H9 (cell line): ENCODE results near the gene ZNF3. TPM values are rescaled to one million over a fixed set of nuclear protein-coding genes. Genes with fewer than 3 reads are reported as not detected.

Experiments used
- DNase-seq: peaks from one replicate; pipeline ENCODE4 v3.0.0-alpha.2; 2017
- H2AFZ ChIP-seq: one replicate; pipeline ENCODE4 v1.6.1; 2013; ENCODE audit warnings: mild to moderate bottlenecking, low read length, control low read depth, moderate library complexity
- H2AK5ac ChIP-seq: 2 replicates; pipeline ENCODE4 v1.6.1; 2013; ENCODE audit warnings: low read length, control low read depth, mixed read lengths; ENCODE audit not compliant: insufficient read length
- H2BK120ac ChIP-seq: one replicate; pipeline ENCODE4 v1.6.1; 2013; ENCODE audit warnings: low read depth, mild to moderate bottlenecking, low read length, control low read depth, inconsistent platforms; ENCODE audit not compliant: poor library complexity, severe bottlenecking
- H2BK12ac ChIP-seq: 2 replicates; pipeline ENCODE4 v1.6.1; 2013; ENCODE audit warnings: low read length, control low read depth, mixed read lengths, low read depth; ENCODE audit not compliant: insufficient read length
- H2BK15ac ChIP-seq: 2 replicates; pipeline ENCODE4 v1.6.1; 2013; ENCODE audit warnings: low read depth, low read length, control low read depth
- H2BK20ac ChIP-seq: one replicate; pipeline ENCODE4 v1.6.1; 2013; ENCODE audit warnings: low read depth, mild to moderate bottlenecking, low read length, control low read depth, inconsistent platforms; ENCODE audit not compliant: poor library complexity, severe bottlenecking
- H2BK5ac ChIP-seq: 2 replicates; pipeline ENCODE4 v1.6.1; 2013; ENCODE audit warnings: low read length, control low read depth, mixed read lengths; ENCODE audit not compliant: insufficient read length
- H3K14ac ChIP-seq: 2 replicates; pipeline ENCODE4 v1.6.1; 2013; ENCODE audit warnings: low read length, control low read depth; ENCODE audit not compliant: insufficient read depth
- H3K18ac ChIP-seq: 2 replicates; pipeline ENCODE4 v1.6.1; 2013; ENCODE audit warnings: low read depth, mild to moderate bottlenecking, mixed read lengths, low read length, control low read depth; ENCODE audit not compliant: insufficient read length
- H3K23ac ChIP-seq: 2 replicates; pipeline ENCODE4 v1.6.1; 2013; ENCODE audit warnings: low read length, control low read depth, mixed read lengths, low read depth; ENCODE audit not compliant: insufficient read length
- H3K23me2 ChIP-seq: 2 replicates; pipeline ENCODE4 v1.6.1; 2013; ENCODE audit warnings: low read depth, mild to moderate bottlenecking, mixed read lengths, low read length, control low read depth; ENCODE audit not compliant: insufficient read length, poor library complexity, severe bottlenecking
- H3K27ac ChIP-seq: 2 replicates; pipeline ENCODE4 v1.5.1; 2013; ENCODE audit warnings: low read length, control low read depth, mixed read lengths, low read depth; ENCODE audit not compliant: insufficient read length
- H3K27me3 ChIP-seq: 2 replicates; pipeline ENCODE4 v1.6.1; 2013; ENCODE audit warnings: low read length, control low read depth, inconsistent platforms; ENCODE audit not compliant: insufficient read depth
- H3K4ac ChIP-seq: 2 replicates; pipeline ENCODE4 v1.6.1; 2013; ENCODE audit warnings: low read depth, mild to moderate bottlenecking, control low read depth, inconsistent platforms, low read length, moderate library complexity
- H3K4me1 ChIP-seq: 2 replicates; pipeline ENCODE4 v1.6.1; 2013; ENCODE audit warnings: low read length, control low read depth, inconsistent platforms; ENCODE audit not compliant: insufficient read depth
- H3K4me2 ChIP-seq: 2 replicates; pipeline ENCODE4 v1.6.1; 2013; ENCODE audit warnings: low read length, control low read depth, mixed read lengths; ENCODE audit not compliant: insufficient read length, insufficient read depth
- H3K56ac ChIP-seq: 2 replicates; pipeline ENCODE4 v1.6.1; 2013; ENCODE audit warnings: low read depth, mild to moderate bottlenecking, mixed read lengths, low read length, control low read depth; ENCODE audit not compliant: insufficient read length
- H3K79me1 ChIP-seq: 2 replicates; pipeline ENCODE4 v1.6.1; 2013; ENCODE audit warnings: low read depth, mild to moderate bottlenecking, moderate library complexity, low read length, control low read depth, inconsistent platforms; ENCODE audit not compliant: insufficient read depth, poor library complexity, severe bottlenecking
- H3K79me2 ChIP-seq: 2 replicates; pipeline ENCODE4 v1.6.1; 2013; ENCODE audit warnings: low read length, control low read depth, inconsistent platforms; ENCODE audit not compliant: insufficient read depth
- H3K9ac ChIP-seq: 2 replicates; pipeline ENCODE4 v1.6.1; 2013; ENCODE audit warnings: low read length, control low read depth, mixed read lengths; ENCODE audit not compliant: insufficient read length; ENCODE audit errors: extremely low read depth
- H3K9me3 ChIP-seq: one replicate; pipeline ENCODE4 v1.6.1; 2013; ENCODE audit warnings: low read depth, low read length, inconsistent platforms; ENCODE audit not compliant: control insufficient read depth
- H3T11ph ChIP-seq: one replicate; pipeline ENCODE4 v1.6.1; 2013; ENCODE audit warnings: mild to moderate bottlenecking, low read length, control low read depth, inconsistent platforms
- H4K20me1 ChIP-seq: one replicate; pipeline ENCODE4 v1.6.1; 2013; ENCODE audit not compliant: control insufficient read depth, insufficient read length, insufficient read depth
- H4K5ac ChIP-seq: 2 replicates; pipeline ENCODE4 v1.6.1; 2013; ENCODE audit warnings: low read depth, mild to moderate bottlenecking, mixed read lengths, low read length, control low read depth; ENCODE audit not compliant: insufficient read length
- H4K8ac ChIP-seq: replicated peaks from 2 replicates; pipeline ENCODE4 v1.6.1; 2013; ENCODE audit warnings: low read length, control low read depth, mixed read lengths, low read depth; ENCODE audit not compliant: insufficient read length
- H4K91ac ChIP-seq: 2 replicates; pipeline ENCODE4 v1.6.1; 2013; ENCODE audit warnings: low read depth, mild to moderate bottlenecking, moderate library complexity, mixed read lengths, low read length, control low read depth; ENCODE audit not compliant: insufficient read length
- H3K27ac Mint-ChIP-seq, 3 experiments: 2 replicates in 2 of 3; 3 replicates in 1 of 3; pipeline ENCODE4 v1.8.0; 2020 to 2021; ENCODE audit warnings: mixed read lengths in 3 of 3, mild to moderate bottlenecking in 1 of 3, moderate library complexity in 1 of 3
- H3K27me3 Mint-ChIP-seq: 2 replicates; pipeline ENCODE4 v1.8.0; 2021; ENCODE audit warnings: low read depth, mild to moderate bottlenecking, moderate library complexity, mixed read lengths
- H3K36me3 Mint-ChIP-seq, 3 experiments: 2 replicates in 2 of 3; 3 replicates in 1 of 3; pipeline ENCODE4 v1.8.0; 2020 to 2021; ENCODE audit warnings: low read depth in 3 of 3, mixed read lengths in 3 of 3; ENCODE audit not compliant: insufficient read depth in 1 of 3
- H3K4me1 Mint-ChIP-seq, 2 experiments: 2 replicates each; pipeline ENCODE4 v1.8.0; 2020; ENCODE audit warnings: mixed read lengths in 2 of 2
- H3K4me3 Mint-ChIP-seq, 2 experiments: 2 replicates in 1 of 2; 3 replicates in 1 of 2; pipeline ENCODE4 v1.8.0; 2020 to 2021; ENCODE audit warnings: mild to moderate bottlenecking in 2 of 2, mixed read lengths in 2 of 2, moderate library complexity in 1 of 2
- H3K9me3 Mint-ChIP-seq, 2 experiments: 2 replicates in 1 of 2; 3 replicates in 1 of 2; pipeline ENCODE4 v1.8.0; 2020; ENCODE audit warnings: mild to moderate bottlenecking in 2 of 2, mixed read lengths in 2 of 2, moderate library complexity in 1 of 2
- CTCF ChIP-seq: fragments of 200-600 bp; sonication (generic); conservative IDR thresholded peaks from 3 replicates; pipeline ENCODE4 v1.8.0; 2021; ENCODE audit warnings: antibody characterized with exemption, mild to moderate bottlenecking
- WGBS: extraction: QIAGEN DNeasy Blood & Tissue Kit; methylation state at CpG from one replicate; pipeline ENCODE4 v1.1.7; 2013; ENCODE audit warnings: missing lambda C conversion rate, low lambda C conversion rate, mixed read lengths; ENCODE audit not compliant: insufficient read length; ENCODE audit errors: extremely low coverage; 5-methylcytosine and 5-hydroxymethylcytosine counted together
- total RNA-seq: library from RNA; stranded (reverse); gene quantifications from 2 replicates; pipeline ENCODE4 v1.2.1, GENCODE V29; 2021

ZNF3 gene
- total RNA-seq, 1 experiment from 2014 or later = 60.4 TPM

DNA sequence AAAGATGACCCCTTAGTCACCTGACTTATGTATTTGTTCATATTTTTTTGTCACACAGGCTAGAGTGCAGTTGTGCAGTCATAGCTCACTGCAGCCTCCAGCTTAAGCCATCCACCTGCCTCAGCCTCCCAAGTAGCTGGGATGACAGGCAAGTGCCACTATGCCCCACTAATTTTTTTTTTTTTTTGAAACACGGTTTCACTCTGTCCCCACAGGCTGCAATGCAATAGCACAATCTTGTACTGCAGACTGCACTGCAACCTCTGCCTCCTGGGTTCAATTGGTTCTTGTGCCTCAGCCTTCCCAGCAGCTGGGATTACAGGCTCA, 47.1 kb upstream of the ZNF3 start:
- H4K20me1 ChIP-seq = no peaks in the 10 kb centered on the region
- H2BK15ac ChIP-seq = no peak overlapping the region
- H3K9me3 ChIP-seq = no peaks in the 10 kb centered on the region
- no peak for DNase-seq
- peaks cover 15% of the 10 kb centered on the region for H3K23me2 ChIP-seq
- no peak overlapping the region for H2BK12ac ChIP-seq
- no peaks in the 10 kb centered on the region; the same call in 1 of the 2 replicates for H3K27me3 ChIP-seq
- H3K4ac ChIP-seq = no peak overlapping the region
- H2AFZ ChIP-seq = no peak overlapping the region
- Mint-ChIP-seq H3K4me3 (peak overlapping the region in 1 of 2 experiments; percentile 98; a peak in 3 of 5 replicates), H3K9me3 (no peaks in the 10 kb centered on the region), H3K27ac (no peak overlapping the region), H3K36me3 (peaks cover 2 to 7% (median 6%) of the 10 kb centered on the region in 3 experiments; a peak in 3 of 7 replicates), H3K4me1 (peaks cover 10 to 15% of the 10 kb centered on the region in 2 experiments), H3K27me3 (peaks cover 31% of the 10 kb centered on the region)
- no peak overlapping the region for H3K23ac ChIP-seq
- no CpG with 5 or more reads among the region's 1 CpG for WGBS
- H3K79me2 ChIP-seq = no peaks in the 10 kb centered on the region
- no peak overlapping the region for H3K56ac ChIP-seq
- no peak overlapping the region for H2BK120ac ChIP-seq
- peaks cover 4% of the 10 kb centered on the region; the same call in 1 of the 2 replicates for H3K4me1 ChIP-seq
- H2BK5ac ChIP-seq = no peak overlapping the region
- H3K9ac ChIP-seq = no peak overlapping the region
- no peak for TF ChIP-seq CTCF
- no peak overlapping the region for H2AK5ac ChIP-seq
- no peak overlapping the region for H3K14ac ChIP-seq
- H3K79me1 ChIP-seq = no peaks in the 10 kb centered on the region
- no peak overlapping the region for H3K27ac ChIP-seq
- no peak overlapping the region for H4K8ac ChIP-seq
- no peak overlapping the region for H3K4me2 ChIP-seq
- no peak overlapping the region for H4K5ac ChIP-seq
- H2BK20ac ChIP-seq = no peak overlapping the region
- no peak overlapping the region for H4K91ac ChIP-seq
- no peak overlapping the region for H3K18ac ChIP-seq
- H3T11ph ChIP-seq = no peak overlapping the region
